HG03442 (cell line): ENCODE measurements around the gene GRK5.
"Not testable (repeated sequence)": the region's sequence is repeated elsewhere in the genome, so short reads cannot be mapped to it uniquely, and the experiment has no call there.

Source experiments
- ATAC-seq: cut with Tn5 transposase; IDR thresholded peaks from one replicate; pipeline ENCODE4 v1.9.1; 2021; ENCODE audit warnings: mild to moderate bottlenecking, moderate library complexity; ENCODE audit not compliant: unreplicated experiment

Gene GRK5

DNA sequence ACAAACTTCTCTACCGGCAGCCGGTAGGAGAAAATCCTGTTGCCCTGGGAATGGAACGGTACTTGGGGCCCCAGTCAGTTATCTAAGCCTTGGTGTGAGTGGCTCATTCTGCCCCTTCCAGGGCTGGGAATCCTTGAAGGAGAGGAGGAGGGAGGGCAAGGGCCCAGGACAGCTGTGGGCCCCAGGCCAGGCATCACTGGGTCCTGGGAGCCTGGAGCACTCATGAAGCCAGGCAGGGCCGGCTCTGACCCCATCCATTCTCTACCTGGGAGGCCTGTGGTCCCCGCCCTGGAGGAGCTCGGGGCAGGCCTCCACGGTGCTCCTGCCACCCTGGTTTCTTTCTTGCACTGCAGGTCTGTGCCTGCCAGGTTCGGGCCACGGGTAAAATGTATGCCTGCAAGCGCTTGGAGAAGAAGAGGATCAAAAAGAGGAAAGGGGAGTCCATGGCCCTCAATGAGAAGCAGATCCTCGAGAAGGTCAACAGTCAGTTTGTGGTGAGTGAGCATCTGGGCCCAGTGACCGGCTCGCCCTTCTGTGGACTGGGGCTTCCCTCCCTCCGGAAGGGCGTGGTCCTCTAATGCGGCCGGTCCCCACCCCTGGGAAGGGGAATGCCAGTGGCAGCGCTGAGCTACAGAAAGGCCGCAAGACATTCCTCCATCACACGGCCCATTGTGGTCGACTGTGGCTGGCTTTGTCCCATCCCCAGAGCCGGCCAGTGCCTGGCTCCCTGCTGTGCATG is 223.8 kb downstream of the GRK5 start:
- no peak for ATAC-seq

DNA sequence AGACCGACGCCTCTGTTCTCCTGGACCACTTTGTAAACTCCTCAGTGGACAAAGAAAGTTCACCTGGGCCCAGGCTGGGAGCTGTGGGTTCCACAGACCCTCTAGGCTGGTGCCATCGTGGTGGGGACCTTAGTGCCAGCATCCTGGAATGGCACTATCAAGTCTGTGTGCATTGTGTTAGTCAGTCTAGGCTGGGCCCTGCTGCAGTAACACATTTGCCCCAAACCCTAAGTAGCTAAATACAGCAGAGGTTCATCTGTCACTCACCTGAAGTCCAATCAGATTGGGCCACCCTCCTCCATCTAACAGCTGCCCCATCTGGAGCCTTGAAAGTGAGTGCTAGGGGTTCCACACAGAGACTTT is 224.4 kb downstream of the GRK5 start:
- ATAC-seq = no peak

DNA sequence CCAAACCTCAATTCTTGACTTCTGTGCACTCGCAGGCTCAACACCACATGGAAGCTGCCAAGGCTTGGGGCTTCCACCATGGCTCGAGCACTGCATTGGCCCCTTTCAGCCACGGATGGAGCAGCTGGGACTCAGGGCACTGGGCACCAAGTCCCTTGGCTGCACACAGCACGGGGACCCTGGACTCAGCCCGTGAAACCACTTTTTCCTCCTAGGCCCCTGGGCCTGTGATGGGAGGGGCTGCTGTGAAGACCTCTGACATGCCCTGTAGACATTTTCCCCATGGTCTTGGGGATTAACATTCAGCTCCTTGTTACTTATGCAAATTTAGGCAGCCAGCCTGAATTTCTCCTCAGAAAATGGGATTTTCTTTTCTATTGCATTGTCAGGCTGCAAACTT is 227.6 kb downstream of the GRK5 start:
- ATAC-seq = not testable (repeated sequence)

DNA sequence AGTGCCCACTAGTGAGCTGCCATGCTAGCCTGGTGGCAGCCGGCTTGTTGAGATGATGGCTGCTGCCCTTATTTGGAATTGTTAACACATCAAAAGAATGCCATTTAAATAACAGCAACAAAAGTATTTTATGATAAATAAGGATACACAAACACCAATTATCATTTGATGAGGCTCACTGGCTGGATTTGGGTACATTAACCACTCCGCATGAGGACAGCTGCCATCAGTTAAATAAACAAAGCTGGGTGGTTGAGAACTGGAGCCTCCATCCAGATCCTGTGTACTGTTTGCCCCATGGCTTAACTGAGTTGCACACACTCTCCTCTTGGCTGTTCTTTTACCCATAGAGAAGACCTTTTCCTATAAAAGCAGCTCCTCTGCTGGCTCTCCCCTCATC is 231.3 kb downstream of the GRK5 start:
- ATAC-seq = no peak

DNA sequence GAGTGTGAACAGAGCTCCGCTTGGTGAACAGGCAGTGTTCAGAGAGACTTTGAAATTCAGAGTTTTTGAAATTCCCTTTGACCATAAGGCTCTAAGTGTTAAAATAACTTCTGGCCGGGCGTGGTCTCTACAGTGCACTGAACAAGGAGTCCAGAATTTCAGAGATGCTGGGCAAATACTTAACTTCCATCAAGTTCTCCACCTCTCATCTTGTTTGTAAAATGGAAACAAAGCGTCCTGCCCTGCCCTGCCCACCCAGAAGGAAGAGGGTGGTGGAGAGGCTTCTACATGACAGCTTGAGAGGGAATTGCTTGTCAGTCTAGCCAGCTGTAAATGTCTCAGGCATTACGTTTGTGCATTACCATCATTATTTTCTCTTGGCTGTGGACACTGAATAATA is 232.6 kb downstream of the GRK5 start:
- no peak for ATAC-seq

DNA sequence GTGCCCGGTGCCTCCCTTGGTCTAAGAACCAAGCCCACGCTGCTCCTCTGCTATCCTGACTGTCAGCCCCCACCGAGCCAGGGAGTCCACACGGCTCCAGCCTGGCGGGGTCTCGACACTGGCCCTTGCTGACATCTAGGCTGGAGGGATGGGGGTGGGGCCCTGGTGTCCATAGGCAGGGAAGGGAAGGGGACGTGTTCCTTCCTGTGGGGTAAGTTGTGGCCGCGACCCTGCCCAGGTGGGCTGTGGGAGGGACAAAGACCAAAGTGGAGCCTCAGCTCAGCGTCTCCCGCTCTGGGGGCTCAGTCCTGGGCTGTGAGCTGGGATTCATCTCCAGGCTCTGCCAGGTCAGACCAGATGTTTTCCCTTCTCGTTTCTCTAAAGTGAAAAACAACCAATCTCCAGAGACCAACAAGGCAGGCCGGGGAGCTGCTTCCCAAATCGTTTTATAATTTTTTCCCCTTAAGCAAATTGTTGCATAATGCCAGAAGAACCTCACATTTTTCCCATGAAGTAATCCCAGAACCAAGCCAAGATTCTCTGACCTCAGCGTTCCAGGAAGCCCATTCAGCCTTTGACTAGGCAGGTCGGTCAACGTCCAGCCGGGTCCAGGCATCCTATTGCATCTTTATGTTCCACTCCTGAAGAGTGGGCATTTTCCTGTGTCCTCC is 233.9 kb downstream of the GRK5 start:
- no peak for ATAC-seq

DNA sequence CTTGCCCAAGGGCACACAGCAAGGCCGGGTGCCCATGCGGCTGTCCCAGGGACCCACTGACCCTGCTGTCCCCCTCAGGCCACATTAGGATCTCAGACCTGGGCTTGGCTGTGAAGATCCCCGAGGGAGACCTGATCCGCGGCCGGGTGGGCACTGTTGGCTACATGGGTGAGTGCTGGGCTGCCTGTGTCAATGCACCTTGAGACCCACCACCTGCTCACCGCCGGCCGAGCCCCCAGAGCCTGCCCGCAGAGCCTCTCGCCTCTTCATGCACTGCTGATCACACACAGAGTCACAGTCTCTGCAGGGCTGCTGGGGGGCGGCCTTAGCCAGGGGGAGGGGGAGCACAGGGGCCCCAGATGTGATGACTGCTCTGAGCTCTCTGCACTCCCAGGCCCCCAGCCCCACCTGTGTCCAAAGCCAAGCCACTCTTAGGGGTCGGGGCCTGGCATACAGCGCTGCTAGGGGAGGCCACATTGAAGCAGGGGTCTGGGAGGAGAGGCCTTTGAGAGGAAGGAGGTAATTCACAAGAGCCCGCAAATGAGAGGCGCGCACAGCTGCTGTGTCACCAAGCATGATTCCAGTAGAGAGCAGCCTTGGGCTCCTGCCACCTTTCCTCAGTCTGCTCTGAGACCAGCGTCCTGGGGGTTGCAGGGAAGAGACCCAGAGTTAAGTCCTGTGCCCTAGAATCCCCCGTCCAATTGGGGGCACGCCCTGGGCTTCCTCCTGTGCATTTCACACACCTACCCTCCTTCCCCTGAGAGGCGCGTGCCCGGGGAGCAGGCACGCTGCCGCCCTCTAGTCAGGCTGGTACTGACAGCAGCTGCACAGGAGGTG is 234.8 kb downstream of the GRK5 start:
- ATAC-seq = no peak

DNA sequence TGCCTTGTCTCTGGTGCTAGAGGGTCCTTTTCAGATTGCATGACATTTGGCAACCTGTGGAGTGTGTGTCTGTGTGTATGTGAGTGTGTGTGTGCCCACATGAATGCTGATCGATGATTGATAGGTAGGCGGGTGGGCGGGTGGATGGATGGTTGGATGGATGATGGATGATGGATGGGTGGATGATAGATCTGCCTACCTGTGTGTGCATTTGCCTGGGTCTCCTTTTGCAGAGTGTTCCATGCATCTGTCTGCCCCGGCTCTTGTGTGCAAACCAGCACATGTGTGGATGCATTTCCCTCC is 235.3 kb downstream of the GRK5 start:
- no peak for ATAC-seq

DNA sequence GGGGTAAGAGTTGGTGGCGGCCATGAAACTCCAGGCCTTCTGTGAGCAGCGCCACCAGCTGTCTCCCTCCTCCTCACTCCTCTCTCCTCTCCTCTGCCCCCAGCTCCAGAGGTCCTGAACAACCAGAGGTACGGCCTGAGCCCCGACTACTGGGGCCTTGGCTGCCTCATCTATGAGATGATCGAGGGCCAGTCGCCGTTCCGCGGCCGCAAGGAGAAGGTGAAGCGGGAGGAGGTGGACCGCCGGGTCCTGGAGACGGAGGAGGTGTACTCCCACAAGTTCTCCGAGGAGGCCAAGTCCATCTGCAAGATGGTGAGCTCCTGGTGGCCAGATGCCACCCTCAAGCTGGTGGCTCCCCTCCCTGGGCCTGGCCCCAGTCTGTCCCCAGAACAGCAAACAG is 236.1 kb downstream of the GRK5 start:
- ATAC-seq = no peak

DNA sequence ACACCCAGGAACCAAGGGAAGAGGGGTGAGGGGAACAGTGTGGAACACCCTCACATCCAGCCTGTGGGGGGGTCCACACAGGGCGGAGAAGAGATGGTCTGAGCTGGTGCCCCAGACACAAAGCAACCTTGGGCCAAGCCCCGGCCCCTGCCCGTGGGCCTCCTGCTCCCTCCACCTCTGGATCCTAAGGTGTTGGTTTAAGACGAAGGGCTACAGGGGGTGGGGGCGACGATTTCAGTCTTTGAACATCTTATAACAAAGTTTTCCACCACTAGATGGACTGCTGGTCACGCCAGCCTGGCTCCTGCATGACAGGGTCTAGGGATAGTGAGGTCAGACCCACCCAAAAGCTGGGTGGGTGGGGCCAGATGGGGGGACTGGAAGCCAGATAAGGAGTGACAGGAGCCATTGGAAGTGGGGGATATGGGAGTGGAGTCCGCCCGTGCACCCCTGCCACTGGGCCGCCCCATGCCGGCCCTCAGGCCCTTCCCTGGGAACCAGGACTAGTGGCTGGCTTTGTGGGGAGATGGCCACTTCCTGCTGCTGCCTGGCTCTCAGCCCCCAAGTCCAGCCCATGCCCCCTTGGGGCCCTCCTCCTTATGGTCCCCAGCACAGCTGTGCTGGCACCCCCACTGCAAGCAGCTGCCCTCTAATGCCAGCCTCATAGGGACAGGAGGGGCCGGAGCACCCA is 236.7 kb downstream of the GRK5 start:
- no peak for ATAC-seq

DNA sequence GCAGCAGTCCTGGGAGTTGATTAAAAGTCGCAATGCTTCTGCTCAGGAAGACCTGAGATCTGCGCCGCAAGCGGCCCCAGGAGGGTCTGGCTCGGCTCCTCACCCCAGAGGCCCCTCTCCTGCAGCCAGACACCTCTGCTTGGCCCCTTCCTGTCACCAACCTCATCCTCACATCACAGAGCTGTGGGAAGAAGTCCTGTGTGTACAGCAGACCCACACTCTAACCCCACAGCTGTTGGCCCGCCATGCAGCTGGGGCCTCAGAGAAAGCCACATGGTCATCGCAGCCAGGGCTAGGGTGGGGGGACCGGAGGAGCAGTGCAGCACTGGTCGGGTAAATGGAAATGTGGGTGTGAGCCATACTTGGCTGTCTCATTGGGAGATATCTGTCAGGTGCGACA is 237.5 kb downstream of the GRK5 start:
- no peak for ATAC-seq

DNA sequence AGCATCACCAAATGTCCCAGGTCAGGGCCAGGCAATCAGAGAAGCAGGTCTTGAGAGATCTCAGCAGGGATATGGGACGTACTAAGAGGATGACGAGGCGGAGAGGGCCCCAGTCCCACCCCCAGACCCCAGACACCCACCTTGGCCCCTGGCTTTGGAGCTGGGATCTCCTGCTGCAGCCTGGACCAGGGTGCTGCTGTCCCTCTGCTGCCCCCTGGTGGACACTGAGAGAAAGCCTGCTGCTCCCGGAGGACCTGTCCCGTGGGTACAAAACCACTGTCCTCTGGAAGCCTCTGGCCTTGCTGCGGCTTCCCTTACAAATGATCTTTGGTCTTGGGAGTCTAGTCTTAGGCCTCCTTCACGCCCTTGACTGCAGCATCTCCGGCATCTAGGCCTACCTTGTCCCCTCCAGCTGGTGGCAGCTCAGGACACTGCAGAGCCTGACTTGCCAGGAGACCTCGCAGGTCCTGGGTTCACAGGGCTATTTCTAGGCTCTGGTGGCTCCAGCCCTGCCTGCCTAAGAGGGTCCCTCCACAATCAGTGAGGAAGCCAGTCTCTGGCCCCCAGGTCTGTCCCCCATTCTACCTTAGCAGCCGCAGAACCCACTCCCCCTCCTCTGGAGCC is 238.1 kb downstream of the GRK5 start:
- peak; percentile 50 for ATAC-seq

DNA sequence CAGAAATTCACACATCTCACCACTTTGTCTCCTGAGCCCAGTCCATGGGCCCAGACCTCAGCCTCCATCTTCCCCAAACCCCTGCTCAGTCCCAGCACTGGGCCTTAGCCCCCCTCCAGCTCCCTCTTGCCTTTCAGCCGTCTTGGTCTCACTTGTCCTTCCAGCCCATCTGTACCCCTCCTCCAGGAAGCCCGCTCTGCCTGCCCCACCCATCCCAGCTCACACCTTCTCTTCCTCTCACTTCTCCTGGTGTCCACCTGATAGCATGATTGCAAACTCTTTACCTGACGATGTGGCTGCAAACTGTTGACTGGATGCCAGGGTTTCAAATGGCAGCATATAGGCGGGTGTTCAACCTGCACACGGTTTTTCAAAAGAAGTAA is 238.6 kb downstream of the GRK5 start:
- ATAC-seq = no peak

DNA sequence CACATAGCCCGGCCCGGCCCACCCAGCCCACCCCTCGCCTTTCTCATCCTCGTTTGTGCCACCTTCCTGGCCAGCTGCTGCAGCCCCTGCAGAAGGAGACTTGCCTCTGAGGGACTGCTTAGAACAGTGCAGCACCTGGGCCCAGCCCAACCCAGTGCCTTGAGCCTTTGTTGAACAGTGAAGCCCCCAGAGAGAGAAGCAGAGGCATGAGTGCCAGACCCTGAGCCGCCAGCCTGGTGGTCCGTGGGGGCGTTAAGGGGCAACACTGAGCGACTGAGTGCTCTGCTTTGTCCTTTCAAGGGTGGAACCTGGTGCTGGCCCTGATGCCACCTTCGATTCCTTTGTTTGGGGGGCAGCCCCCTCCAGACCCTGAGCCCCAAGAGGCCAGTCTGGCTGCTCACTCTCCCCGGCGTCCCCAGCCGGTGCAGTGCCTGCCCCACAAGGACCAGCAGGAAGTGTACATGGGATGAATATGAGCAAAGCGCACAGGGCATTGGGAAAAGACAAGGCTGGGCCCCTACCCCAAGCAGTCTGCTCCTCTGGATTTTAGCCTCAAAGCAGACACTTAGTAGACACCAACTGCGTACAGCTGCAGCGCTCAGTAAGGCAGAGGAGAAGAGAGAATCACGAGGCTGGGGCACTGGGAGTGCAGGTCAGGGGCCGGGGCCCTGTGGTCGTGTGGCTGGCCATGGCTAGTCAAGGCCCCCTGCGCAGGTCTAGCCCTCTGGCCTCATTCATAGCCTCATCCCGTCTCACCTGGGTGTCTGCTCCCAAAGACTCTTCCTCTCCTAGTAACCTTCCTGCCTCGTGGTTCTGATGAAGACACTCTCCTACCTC is 239.3 kb downstream of the GRK5 start:
- ATAC-seq = no peak

DNA sequence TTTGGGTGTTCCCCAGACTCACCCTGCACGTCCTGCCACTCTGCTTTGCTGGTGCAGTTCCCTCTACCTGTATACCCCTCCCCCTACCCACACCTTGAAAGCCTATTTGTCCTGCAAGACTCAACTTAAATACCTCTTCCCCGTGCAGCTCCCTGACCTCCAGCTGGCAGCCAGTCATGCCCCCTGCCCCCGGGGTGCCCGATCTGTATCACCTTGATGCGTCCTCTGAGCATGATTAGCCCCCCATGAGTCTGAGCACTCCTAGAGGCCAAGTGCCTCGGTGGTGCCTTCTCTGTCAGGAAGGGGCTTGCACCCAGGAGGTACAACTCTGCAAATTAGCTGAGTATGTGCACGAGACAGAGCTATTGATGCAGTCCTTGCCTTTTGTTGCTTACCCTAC is 240.1 kb downstream of the GRK5 start:
- no peak for ATAC-seq

DNA sequence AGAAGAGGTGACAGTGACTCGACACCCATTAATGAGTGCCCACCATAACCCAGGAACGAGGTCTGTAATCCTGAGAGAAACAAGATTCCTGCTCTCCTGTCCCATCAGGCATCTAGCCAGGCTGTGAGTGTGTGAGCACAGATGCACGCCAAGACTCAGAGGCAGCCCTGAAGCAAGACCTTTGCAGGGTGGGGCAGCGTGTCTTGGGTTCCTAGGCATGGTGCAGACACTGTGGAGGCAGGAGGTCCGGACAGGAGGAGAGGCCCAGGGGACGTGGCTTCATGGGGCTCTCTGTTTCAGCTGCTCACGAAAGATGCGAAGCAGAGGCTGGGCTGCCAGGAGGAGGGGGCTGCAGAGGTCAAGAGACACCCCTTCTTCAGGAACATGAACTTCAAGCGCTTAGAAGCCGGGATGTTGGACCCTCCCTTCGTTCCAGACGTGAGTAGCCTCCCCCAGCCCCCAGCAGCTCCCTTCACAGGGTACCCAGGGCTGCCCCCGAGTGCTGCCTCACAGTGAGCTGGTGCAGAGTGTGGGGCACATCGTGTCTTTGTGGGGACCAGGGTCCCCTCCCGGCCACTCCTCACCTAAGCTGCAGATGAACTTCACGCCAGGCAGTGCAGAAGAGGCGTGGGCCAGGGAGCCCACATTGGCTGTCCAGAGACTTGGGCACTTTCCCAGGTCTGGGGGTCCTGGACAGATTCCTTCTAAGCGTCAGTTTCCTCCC is 240.6 kb downstream of the GRK5 start:
- no peak for ATAC-seq

DNA sequence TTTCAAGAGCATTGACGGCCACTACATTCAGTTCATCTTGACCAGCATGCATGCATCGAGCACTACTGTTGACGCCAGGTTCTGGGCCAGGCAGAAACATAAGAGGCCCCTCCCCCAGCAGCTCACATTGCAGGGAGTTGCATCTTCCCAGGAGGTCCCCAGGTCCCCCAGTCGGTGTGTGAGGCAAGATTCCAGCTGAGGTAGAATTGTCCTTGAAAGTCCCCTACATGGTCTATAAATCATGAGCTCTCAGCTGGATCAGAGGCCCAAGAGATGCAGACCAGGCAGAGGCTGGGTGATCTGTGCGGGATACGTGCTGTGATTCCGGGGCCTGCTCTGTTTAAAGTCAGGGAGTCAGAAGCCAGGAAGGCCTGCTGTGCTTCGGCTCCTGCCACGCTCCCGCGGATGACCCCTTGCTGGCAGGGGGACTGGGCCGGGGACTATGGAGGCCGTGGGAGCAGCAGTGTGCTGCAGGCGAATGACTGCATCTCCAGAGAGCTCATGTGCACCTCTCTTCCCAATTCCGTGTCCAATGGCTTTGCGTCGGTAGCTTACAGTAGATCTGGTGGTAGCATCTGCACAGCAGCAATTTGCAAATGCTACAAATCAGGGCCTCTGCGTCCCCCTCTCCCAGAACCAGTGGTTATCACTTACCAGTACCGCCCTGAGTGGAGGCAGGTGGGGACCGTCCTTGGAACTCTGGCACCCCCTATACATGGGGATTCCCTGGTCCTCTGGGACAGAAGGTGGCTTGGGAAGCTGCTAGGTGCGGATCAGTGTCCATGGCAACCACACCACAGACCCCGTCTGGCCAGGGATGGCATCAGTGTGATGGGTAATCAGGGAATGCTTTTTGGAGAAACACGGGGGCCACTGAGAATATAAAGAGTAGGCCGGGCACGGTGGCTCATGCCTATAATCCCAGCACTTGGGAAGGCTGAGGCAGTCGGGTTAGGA is 241.5 kb downstream of the GRK5 start:
- no peak for ATAC-seq

DNA sequence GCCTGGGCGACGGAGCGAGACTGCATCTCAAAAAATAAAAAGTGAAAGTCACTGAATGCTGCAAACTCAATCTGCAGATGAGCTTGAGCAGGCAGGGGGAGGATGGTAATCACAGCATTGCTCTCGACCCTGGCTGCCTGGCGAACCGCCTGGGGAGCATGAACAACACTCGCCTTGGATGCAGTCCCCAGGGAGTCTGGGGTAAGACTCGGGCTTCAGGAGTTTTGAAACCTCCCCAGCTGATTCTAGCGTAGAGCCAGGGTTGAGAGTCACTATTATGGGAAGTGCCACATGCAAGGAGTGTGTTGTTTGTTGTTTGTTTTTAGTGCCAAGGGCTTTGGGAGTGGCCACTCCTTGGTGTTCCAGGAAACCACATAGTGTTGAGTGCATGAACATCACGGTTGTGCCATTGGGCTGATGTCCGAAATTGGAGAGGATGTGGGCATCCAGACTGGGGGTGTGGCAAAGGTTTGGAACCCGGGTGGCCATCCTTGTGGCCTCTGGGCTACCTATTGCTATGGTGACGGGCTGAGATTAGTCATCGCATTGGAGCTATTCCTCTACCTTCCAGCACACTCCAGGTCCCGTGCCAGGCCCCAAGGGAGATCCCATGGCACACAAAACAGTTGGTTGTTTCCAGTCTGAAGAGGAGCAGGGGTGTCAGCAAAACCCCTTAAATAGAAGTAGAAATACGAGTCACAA is 242.5 kb downstream of the GRK5 start:
- ATAC-seq = no peak
